NOMO-1 (cell line): Measurements from ENCODE around the gene TRIM2.

Experiments
- DNase-seq, 2 experiments: peaks; one replicate each; lab custom pipeline; 2025; ENCODE audit not compliant: unreplicated experiment in 2 of 2; lab: John Stamatoyannopoulos, UW

Gene TRIM2

GRCh38 chr4:153221783-153222706 lies 17.8 kb downstream of the TRIM2 start:
- no peak for DNase-seq

DNA sequence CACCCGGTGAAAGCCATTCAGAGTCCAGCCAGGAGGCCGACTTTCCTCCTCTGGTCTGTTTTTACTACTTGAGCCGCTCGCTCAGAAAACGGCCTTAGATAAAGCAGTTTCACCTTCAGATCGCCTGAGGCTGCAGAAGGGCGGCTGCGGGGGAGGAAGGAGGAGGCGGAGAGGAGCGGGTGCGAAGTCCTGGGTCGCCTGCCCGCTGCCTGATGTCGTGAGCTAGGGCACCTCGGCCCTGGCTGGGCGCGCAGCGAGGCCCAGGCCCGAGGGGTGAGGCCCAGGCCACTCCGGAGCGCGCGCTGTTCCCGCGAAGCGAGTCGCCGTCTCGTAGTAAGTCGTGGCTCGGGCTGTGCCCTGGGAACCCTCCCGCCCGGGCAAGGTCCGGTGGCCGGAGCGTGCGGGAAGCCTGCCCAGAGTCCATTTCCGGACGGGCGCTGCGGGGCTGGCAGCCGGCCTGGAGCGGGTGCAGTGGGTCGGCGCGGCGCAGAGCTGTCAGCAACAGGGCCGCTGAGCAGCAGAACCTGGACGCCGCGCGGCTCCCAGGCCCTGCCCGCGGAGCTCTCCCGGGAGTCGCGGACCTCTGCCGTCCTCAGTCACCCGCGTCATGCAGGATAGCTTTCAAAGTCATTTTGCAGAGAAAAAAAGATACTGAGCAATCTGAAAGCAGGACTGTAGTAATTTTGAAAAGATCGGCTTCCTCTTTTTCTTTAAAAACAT lies 18.6 kb downstream of the TRIM2 start:
- DNase-seq: peak; percentile 30 to 64

DNA sequence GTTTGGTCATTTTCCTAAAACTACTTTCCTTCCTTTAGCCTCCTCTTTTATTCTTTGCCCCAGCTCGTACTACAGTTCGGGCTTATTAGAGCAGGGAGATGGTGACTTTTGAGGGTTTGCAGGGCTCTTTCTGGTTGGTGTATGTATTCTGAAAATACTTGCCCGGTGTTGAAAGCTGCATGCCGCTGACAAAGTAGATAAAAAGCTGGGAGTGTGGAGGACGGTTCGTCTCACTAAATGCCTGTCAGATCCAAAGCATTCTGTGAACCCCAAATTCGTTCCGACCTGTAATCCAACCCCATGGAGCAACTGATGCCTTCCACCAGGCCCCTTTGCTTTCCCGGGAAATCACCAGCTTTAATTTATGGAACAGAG lies 19.2 kb downstream of the TRIM2 start:
- no peak for DNase-seq

- no peak for DNase-seq
These were observed 19.7 kb downstream of the TRIM2 start for GRCh38 chr4:153223930-153224329.

DNA sequence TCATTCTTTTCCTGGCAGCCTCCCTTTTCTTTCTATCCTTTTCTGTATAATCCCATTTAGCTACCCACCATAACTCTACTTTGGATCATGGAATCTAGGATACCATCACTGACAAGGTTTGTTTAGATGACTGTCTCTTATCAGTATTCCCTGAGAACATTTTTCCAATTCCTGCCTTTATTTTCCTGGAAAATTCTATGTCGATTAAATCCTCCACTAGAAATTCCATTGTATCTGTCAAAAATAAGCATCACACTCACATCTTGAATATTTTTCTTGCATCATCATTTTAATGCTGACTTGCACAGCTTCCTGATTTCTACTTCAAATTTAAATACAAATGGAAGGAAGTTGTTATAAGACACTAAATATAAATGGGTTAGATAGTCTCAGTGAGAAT lies 20.2 kb downstream of the TRIM2 start:
- DNase-seq: no peak

- DNase-seq: no peak
These were observed 23.3 kb downstream of the TRIM2 start for GRCh38 chr4:153227469-153228075.

- no peak for DNase-seq
These were observed 24.4 kb downstream of the TRIM2 start for GRCh38 chr4:153228512-153229140.

DNA sequence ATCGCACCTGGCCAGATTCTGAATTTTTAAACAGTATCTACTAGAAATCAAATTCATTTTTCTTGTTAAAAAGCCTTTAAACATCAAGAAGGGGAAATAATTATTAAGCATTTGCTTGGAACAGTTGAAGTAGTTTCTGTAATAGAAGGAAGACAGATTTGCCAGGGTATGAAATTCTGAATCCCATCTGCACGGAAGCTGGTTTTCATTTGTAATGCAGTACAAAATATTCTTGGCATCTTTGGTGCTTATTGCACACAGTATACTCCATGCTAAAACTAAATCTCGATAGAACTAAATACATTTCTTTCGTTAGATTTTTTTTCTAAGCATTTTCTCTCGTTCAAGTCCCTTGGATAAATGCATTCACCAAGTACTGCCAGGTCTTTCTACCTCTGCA lies 25.3 kb downstream of the TRIM2 start:
- no peak for DNase-seq

GRCh38 chr4:153232768-153233167 lies 28.5 kb downstream of the TRIM2 start:
- no peak for DNase-seq

- no peak for DNase-seq
These were observed 29.6 kb downstream of the TRIM2 start for GRCh38 chr4:153233761-153234371.

DNA sequence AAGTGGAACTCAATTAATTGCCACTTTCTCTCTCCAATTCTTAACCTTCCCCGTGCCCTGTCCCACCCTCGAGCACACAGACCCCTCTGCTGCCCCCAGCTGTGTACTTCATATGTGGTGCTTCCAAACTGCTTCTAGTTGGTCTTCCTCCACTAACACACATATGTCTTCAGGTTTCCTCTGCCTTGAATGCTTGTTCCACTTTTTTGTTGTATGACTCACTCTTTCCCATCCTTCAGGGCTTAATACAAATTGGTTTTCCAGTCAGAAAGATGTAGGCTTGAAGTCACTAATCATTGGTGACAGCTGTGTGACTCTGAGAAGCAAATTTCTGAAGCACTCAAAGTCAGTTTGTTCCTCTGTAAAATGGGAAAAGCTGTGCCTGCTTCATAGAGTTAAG lies 30.6 kb downstream of the TRIM2 start:
- DNase-seq: peak in 1 of 2 experiments; percentile 8

DNA sequence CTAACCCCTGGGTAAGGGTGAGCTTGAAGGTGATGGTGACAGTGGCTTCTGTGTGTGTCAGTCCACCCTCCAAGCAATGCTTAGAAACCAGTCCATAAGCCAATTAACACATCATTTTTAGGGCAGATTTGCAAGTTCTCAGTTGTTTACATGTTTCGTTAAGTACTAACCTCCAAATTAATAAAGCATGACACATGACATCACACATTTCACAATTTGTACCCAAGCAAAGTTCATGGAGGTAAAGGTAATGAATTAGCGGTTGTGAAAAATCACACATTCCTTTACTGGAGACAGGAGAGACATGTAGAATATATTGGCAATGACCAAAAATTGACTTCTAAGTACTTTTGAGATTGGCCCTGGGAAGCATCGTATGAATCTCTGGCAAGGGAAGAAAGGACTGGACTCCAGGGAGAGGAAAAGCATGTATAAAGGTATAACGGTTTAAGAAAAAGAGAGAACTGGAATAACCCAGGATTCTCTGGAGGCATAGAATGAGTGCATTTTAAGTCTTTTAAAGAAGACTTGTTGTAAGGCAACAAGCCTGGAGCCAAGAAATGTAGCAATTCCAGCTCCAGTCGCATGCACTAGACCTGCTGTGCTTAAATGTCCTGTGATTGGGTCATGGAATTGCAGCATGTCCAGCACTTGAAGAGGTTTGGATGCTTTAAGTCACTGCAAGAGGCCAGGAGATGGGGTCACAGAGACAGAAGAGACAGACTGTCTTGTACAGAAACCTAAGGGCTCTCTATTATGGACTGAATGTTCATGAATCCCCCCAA lies 34.1 kb downstream of the TRIM2 start:
- no peak for DNase-seq

- no peak for DNase-seq
These were observed 35.2 kb downstream of the TRIM2 start for GRCh38 chr4:153239409-153239808.

- DNase-seq: no peak
These were observed 37.1 kb downstream of the TRIM2 start for GRCh38 chr4:153241295-153241694.

- no peak for DNase-seq
These were observed 38.0 kb downstream of the TRIM2 start for GRCh38 chr4:153241970-153242838.

DNA sequence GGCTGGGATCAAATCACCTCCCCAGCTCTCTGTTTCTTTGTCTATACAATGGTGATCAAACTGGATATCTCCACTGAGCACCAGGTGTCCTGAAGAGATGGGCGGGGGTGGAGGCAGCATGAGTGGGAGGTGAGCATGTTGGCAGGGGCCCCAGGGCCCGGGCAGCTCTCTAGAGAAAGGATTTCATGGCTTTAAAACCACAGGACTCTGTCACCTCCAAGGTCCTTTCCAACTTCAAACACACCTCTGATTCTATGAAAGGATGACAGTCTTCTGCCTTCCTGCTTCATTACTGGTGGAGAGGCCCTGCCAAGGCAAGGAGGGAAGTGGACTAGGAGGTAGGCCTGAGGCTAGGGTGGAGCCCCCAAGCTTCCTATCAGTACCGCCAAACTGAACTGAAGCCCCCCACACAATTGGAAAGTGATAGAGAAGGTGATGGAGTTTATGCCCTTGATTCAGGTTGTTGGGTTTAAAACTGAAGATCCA lies 38.6 kb downstream of the TRIM2 start:
- DNase-seq: no peak

GRCh38 chr4:153243468-153243867 lies 39.2 kb downstream of the TRIM2 start:
- DNase-seq: no peak

- DNase-seq: no peak
These were observed 40.7 kb downstream of the TRIM2 start for GRCh38 chr4:153244969-153245368.

DNA sequence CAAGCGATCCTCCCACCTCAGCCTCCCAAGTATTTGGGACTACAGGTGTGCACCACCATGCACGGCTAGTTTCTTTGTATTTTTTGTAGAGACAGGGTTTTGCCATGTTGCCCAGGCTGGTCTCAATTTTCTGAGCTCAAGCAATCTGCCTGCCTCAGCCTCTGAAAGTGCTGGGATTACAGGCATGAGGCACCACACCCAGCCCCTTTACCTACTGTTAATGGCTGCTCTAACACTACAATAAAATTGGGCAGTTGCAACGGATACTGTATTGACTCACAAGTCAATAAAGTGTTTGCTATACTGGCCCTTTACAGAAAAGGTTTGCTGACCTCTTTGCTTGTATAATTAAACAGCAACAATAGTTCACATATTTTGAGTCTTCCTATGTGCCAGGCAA lies 41.5 kb downstream of the TRIM2 start:
- DNase-seq: no peak
